Activated T-cell treated with anti-CD3 and anti-CD28 coated beads for 4 hours (primary cell): Measurements from ENCODE around the gene TEKT4.
"Not testable (repeated sequence)": the region's sequence is repeated elsewhere in the genome, so short reads cannot be mapped to it uniquely, and the experiment has no call there.

Experiments used
- DNase-seq: peaks from one replicate; pipeline ENCODE4 v3.0.0-alpha.2; 2020

The TEKT4 gene

DNA sequence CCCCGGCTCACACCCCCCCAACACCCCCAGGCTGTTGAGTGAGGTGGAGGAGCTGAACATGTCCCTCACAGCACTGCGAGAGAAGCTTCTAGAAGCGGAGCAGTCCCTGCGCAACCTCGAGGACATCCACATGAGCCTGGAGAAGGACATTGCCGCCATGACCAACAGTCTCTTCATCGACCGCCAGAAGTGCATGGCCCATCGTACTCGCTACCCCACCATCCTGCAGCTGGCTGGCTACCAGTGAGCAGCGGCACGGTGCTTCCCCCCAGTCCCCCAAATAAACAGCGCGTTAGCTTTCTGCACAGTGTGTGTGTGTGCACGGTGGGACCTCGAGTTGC, 5.3 kb downstream of the TEKT4 start:
- DNase-seq, result no peak

GRCh38 chr2:94877129-94877528, 5.9 kb downstream of the TEKT4 start:
- DNase-seq, result no peak

DNA sequence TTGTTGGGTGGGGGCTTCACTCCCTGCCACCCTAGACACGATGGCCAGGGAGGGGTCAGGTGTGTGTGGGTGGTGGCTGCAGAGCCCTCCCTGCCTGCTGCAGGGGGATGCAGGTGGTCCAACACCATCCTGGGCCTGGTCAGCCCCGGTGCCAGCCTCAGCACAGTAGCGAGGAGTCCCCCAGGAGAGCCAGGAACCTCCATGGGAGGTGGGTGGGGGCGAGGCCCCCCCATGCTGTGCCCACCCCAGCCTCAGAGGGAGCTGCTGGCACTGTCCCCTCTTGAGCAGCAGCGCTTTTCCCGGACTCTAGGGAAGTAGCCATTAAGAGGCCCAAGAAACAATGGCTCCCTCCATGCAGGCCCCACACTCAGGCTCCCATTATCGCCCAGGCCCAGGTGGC, 7.3 kb downstream of the TEKT4 start:
- not testable (repeated sequence) for DNase-seq

- no peak for DNase-seq
Observed at GRCh38 chr2:94879314-94879981, 8.2 kb downstream of the TEKT4 start.

- DNase-seq, result no peak
Observed at GRCh38 chr2:94879982-94880377, 8.8 kb downstream of the TEKT4 start.

DNA sequence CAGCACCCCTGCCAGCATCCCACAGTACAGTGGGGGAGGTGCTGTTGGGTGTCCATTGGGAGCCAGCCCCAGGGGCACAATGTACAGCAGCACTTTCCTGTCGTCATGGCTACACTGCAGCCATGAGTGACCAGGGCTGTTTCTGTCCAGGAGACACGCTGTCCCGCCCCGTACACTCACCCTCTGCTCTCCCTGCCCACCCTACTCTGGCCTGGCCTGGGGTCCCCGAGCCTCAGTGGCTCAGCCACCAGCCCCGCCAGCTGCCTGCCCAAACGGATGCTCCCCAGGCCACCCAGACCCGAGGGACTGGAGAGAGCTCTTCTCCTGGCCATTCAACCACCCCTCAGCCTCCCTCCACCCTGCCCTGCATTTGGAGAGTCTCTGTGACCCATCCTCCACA, 9.3 kb downstream of the TEKT4 start:
- no peak for DNase-seq

- no peak for DNase-seq
Observed at GRCh38 chr2:94881070-94881469, 9.8 kb downstream of the TEKT4 start.

DNA sequence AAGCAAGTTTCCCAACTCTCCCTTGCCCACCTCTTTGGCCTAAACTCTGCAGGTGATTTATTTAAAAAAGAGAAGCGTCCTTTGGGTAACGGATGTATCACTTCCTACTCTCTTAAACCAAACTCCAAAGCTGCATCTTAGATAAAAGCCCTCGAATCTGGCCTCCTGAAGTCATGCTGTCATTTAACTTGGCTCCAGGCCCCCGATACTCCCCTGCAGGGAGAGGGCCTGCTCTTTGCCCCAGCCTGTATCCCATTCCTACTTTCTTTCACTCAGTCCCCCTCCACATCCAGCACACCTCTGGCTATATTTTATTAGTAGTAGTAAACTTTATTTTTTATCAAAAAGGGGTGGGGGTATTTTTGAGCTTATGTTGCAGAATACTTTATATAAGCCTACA, 19.0 kb downstream of the TEKT4 start:
- no peak for DNase-seq

DNA sequence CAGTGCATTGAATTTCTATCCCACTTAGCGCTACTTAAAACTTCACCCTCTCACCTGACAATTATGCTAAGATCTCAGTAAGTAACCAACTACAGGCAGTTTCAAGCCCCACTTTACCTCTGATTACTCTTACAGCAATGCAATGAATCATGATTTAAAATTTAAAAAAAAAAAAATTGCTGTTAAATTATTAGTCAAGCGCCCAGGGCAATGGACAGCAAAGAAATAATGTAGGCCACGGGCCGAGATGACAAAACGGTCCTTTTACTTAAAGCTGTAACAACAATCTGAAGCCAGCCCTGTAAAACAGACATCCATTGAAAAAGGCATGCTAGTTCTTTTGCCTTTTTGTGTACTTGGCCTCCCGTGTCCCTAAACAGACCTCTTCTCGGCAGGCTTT, 24.0 kb downstream of the TEKT4 start:
- DNase-seq, result not testable (repeated sequence)

DNA sequence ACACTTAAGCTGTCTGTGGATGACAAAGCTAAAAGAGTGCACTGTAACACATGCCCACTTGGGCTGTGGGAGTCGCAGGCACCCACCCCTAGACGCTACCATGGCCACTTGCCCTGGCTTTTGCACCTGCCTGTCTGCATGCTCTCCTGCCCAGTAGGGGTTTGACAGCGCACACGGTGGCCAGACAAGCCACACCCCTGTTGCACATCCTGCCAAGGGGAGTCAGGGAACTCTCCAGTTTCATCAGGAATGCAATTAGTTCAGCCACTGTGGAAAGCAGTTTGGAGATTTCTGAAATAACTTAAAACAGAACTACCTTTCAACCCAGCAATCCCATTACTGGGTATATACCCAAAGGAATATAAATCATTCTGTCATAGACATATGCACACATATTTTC, 35.7 kb downstream of the TEKT4 start:
- not testable (repeated sequence) for DNase-seq

GRCh38 chr2:94923196-94923595, 52.0 kb downstream of the TEKT4 start:
- no peak for DNase-seq

DNA sequence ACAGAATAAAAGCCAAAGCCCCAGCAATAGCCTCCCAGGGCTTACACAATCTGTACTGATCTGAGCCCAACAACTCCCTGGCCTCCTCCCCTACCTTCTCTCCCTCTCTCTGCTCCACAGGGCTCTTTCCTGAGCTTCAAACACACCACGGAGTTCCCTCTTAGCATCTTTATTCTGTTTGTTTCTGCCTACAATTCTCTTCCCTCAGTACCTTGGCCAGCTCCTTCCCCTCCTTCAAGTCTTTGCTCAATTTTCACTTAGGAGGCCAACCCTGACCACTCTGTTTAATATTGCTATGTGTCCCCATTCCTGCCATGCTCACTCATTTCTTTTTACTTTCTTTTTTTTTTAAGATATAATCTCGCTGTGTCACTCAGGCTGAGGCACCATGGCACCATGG, 53.8 kb downstream of the TEKT4 start:
- DNase-seq, result not testable (repeated sequence)
